GM12865 (cell line): ENCODE measurements around the gene PRPS1.

Experiments
- DNase-seq: peaks from one replicate; pipeline ENCODE4 v3.0.0; 2010; ENCODE audit warnings: low read depth
- H3K4me3 ChIP-seq: 2 replicates; pipeline ENCODE4 v1.5.1; 2011; ENCODE audit warnings: mild to moderate bottlenecking, low read depth, low read length, control low read depth
- TF ChIP-seq, protein P1 (sequence below): IDR thresholded peaks from 2 replicates; pipeline ENCODE4 v1.5.1; 2011; ENCODE audit warnings: low read length, control low read depth, low read depth, inconsistent platforms; ENCODE audit not compliant: insufficient read depth; ENCODE audit errors: missing control alignments

The PRPS1 gene

DNA sequence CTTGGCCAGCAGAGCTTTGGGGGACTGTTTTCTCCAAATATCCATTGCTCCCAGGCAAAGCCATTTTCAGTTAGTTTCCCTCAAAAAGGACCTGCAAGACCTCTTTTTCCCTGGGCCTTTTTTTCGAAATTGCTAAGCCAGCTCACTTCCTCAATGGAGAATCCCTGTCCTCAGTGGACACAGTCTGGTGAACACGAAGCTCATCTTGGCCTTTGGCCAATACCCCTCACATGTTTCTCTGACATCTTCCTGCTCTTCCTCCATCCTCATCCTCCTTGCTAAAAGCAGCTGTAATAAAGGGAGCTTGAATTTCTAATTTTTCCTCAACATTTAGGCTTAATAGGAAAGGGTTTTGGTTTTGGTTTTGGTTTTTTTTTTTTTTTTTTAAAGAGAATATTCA is 17.6 kb upstream of the PRPS1 start:
- TF ChIP-seq, protein P1, sequence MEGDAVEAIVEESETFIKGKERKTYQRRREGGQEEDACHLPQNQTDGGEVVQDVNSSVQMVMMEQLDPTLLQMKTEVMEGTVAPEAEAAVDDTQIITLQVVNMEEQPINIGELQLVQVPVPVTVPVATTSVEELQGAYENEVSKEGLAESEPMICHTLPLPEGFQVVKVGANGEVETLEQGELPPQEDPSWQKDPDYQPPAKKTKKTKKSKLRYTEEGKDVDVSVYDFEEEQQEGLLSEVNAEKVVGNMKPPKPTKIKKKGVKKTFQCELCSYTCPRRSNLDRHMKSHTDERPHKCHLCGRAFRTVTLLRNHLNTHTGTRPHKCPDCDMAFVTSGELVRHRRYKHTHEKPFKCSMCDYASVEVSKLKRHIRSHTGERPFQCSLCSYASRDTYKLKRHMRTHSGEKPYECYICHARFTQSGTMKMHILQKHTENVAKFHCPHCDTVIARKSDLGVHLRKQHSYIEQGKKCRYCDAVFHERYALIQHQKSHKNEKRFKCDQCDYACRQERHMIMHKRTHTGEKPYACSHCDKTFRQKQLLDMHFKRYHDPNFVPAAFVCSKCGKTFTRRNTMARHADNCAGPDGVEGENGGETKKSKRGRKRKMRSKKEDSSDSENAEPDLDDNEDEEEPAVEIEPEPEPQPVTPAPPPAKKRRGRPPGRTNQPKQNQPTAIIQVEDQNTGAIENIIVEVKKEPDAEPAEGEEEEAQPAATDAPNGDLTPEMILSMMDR = no peak
- DNase-seq = no peak

DNA sequence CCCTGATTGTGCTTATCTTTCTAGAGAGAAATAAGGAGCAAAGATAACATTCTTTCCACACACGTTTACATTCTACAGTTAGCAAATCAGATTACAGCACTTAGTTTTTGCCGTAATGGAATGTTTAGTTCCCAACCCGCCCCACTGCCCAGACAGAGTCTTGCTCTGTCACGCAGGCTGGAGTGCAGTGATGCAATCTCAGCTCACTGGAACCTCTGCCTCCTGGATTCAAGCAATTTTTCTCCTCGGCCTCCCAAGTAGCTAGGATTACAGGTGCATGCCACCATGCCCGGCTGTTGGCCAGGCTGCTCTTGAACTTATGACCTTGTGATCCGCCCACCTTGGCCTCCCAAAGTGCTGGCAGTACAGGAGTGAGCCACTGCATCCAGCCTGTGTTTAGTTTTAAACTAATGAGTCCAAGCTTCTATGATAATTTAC is 8.4 kb upstream of the PRPS1 start:
- no peak for DNase-seq
- no peak overlapping the region for H3K4me3 ChIP-seq
- TF ChIP-seq, protein P1 = no peak

More for the DNA sequence above, 17.6 kb upstream of the PRPS1 start:
- no peak overlapping the region for H3K4me3 ChIP-seq

DNA sequence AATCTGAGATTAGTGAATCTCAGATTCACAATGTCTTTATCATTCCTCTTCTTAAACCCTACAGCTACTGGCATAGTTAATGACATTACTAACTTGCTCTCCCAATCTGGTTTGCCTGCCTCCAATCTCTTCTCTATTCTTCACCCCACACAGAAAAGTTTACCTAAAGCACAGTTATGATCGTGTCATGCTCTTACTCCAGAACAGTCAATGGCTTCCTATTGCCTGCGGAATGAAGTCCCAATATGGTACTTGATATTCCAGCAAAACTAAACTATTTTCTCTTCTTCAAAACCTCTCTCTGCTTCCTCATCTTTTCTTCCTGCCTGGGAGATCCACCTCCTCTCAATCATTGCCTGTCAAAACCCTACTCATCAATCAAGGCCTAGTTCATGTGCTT is 3.4 kb upstream of the PRPS1 start:
- no peak overlapping the region for H3K4me3 ChIP-seq
- DNase-seq = no peak
- TF ChIP-seq, protein P1 = no peak

DNA sequence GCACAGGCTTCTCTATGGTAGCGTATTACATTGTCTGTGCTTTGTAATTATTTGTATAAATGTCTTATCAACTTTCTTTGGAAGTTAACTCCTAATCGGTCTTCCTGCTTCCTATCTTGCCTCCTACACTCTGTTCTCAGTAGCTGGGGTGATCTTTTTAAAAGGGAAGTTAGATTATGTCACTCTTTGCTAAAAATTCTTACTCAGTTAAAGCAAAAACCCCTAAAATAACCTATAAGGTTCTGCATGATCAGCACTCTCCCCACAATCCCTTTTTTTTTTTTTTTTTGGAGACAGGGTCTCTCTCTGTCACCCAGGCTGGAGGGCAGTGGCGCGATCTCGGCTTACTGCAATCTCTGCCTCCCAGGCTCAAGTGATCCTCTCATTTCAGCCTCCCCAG is 2.6 kb upstream of the PRPS1 start:
- DNase-seq = no peak
- TF ChIP-seq, protein P1 = no peak
- no peak overlapping the region for H3K4me3 ChIP-seq

DNA sequence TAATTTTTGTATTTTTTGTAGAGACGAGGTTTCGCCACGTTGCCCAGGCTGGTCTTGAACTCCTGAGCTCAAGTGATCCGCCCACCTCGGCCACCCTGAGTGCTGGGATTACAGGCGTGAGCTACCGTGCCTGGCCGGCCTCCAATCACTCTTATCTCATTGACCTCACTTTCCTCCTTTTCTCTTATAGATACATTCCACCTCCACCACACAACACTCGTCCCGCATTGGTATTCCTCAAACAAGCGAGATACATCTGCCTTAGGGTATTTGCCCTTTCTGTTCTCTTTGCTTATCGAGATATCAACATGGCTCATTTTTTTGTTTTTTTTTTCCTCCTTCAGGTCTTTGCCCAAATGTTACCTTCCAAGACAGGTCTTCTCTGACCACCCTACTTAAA is 1.8 kb upstream of the PRPS1 start:
- TF ChIP-seq, protein P1 = no peak
- H3K4me3 ChIP-seq = no peak overlapping the region
- no peak for DNase-seq

DNA sequence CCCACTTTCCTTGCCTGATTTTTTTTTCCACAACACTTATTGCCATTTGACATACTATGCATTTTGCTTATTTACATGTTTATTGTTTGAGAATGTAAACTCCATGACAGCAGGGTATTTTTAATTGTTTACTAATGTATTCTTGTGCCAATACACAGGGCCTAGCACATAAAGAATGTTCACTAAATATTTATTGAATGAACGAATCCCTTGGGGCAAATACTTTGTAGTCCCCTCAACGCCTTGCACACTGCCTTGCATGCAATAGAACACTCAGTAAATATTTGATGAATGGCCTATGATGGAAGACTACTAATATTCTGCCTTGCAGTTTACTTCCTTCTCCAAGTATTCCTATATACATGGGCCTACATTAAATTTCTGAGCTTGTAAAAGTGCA is 1.4 kb upstream of the PRPS1 start:
- TF ChIP-seq, protein P1 = no peak
- no peak overlapping the region for H3K4me3 ChIP-seq
- no peak for DNase-seq
